HepG2 (cell line): Measurements from ENCODE around the gene NR2C1. TPM values are rescaled to one million over a fixed set of nuclear protein-coding genes. Genes with fewer than 3 reads are reported as not detected.

Experiments used
- KAT7 ChIP-seq: IDR thresholded peaks from 2 replicates; pipeline ENCODE4 v1.6.1; 2018; ENCODE audit warnings: borderline replicate concordance, missing compliant biosample characterization
- PHF5A ChIP-seq: IDR thresholded peaks from one replicate; pipeline ENCODE4 v1.6.1; 2018; ENCODE audit warnings: low read depth, missing genetic modification reagents; ENCODE audit not compliant: unreplicated experiment
- RERE ChIP-seq: IDR thresholded peaks from 2 replicates; pipeline ENCODE4 v1.6.1; 2016; ENCODE audit warnings: low read depth, missing genetic modification reagents, missing compliant biosample characterization
- SRSF1 ChIP-seq: fragments of 200-400 bp; formaldehyde crosslinking; optimal IDR thresholded peaks from 2 replicates; pipeline ENCODE3; 2017; ENCODE audit warnings: mild to moderate bottlenecking, low read depth, low read length, moderate library complexity
- ZBTB33 ChIP-seq: sonication (generic); formaldehyde crosslinking; IDR thresholded peaks from 2 replicates; pipeline ENCODE4 v1.4.0; 2020; ENCODE audit warnings: missing genetic modification reagents
- ZNF20 ChIP-seq: sonication (generic); formaldehyde crosslinking; IDR thresholded peaks from 2 replicates; pipeline ENCODE4 v1.4.0; 2020; ENCODE audit warnings: mild to moderate bottlenecking, moderate library complexity, missing genetic modification reagents
- ZNF264 ChIP-seq: sonication (generic); formaldehyde crosslinking; IDR thresholded peaks from 2 replicates; pipeline ENCODE4 v1.4.0; 2020; ENCODE audit warnings: missing genetic modification reagents
- ZNF691 ChIP-seq: sonication (generic); formaldehyde crosslinking; IDR thresholded peaks from 2 replicates; pipeline ENCODE4 v1.4.0; 2020; ENCODE audit warnings: missing genetic modification reagents, low read depth, mild to moderate bottlenecking, borderline replicate concordance
- ZSCAN30 ChIP-seq: sonication (generic); formaldehyde crosslinking; IDR thresholded peaks from 2 replicates; pipeline ENCODE4 v1.5.0; 2020; ENCODE audit warnings: mild to moderate bottlenecking, missing genetic modification reagents
- ZSCAN5A ChIP-seq: sonication (generic); formaldehyde crosslinking; IDR thresholded peaks from 2 replicates; pipeline ENCODE4 v1.8.0; 2022; ENCODE audit warnings: mild to moderate bottlenecking, missing genetic modification reagents, borderline replicate concordance
- polyA plus RNA-seq, 8 experiments: library from polyadenylated mRNA; depleted of rRNA in 3 of 8; stranded (reverse) in 7 of 8; unstranded in 1 of 8; fragments of >200 nt; fragmentation: Illumina TruSeq in 4 of 8; extraction: Trizol in 4 of 8; gene quantifications; 2 replicates each; pipeline versions ENCODE4 v1.2.1 to v1.2.3, GENCODE V29; 2011 to 2016; ENCODE audit warnings: low read depth in 4 of 8, missing spikeins in 1 of 8, mixed read lengths in 1 of 8; ENCODE audit not compliant: insufficient read depth in 1 of 8
- total RNA-seq, 5 experiments: library from RNA; depleted of rRNA; stranded (reverse); fragments of >200 nt; fragmentation: Illumina TruSeq; extraction: Trizol; gene quantifications; 2 replicates each; pipeline ENCODE4 v1.2.3, GENCODE V29; 2016; ENCODE audit warnings: low read depth in 1 of 5

The NR2C1 gene
- total and polyA plus RNA-seq, 2 of the 13 experiments (the other 11 are each of a cell fraction or from before 2014, with no cell fraction given), result 38.0 to 70.8 TPM

GRCh38 chr12:94979941-94980340, 93.5 kb downstream of the NR2C1 start (continued):
- TF ChIP-seq RERE (CRISPR knock-in tag) (no peak), ZNF264 (CRISPR knock-in tag) (no peak), ZSCAN30 (CRISPR knock-in tag) (no peak), ZNF691 (no peak), SRSF1 (no peak), ZNF20 (CRISPR knock-in tag) (no peak), PHF5A (CRISPR knock-in tag) (no peak), ZSCAN5A (no peak), KAT7 (no peak), ZBTB33 (CRISPR knock-in tag) (no peak)
- TF ChIP-seq, all 625 proteins: peak for 0
